Right lobe of liver (tissue), 4 donors: ENCODE data around the gene MIEF1.

ENCODE experiments used
- CTCF ChIP-seq, 4 donors: fragments of 200-600 bp in 3 of 4; fragments of 450-650 bp in 1 of 4; IDR thresholded peaks; one replicate each; pipeline versions ENCODE4 v1.5.1 to v1.8.0; 2016 to 2022; ENCODE audit warnings: antibody characterized with exemption in 4 of 4, mild to moderate bottlenecking in 2 of 4
- POLR2A ChIP-seq: fragments of 450-650 bp; IDR thresholded peaks from one replicate; pipeline ENCODE4 v1.6.1; 2017; ENCODE audit warnings: antibody characterized with exemption, mild to moderate bottlenecking
- donor health status: DM: no; HTN: no; CAD: no.
- donor health status: DM: no; HTN: no; CAD: no.
- donor health status: DM: no; HTN: yes; CAD: no.

DNA sequence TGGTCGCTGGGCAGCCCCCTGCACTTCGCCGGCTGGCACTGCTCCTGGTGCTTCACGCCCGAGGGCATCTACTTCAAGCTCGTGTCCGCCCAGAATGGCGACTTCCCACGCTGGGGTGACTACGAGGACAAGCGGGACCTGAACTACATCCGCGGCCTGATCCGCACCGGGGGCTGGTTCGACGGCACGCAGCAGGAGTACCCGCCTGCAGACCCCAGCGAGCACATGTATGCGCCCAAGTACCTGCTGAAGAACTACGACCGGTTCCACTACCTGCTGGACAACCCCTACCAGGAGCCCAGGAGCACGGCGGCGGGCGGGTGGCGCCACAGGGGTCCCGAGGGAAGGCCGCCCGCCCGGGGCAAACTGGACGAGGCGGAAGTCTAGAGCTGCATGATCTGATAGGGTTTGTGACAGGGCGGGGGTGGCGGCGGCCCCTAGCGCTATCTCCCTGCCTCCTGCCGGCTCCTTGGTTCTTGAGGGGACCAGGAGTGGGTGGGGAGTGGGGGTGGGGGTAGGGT, 13.5 kb upstream of the MIEF1 start:
- TF ChIP-seq CTCF (IDR thresholded peaks at IDR 0.05) (no peak), POLR2A (no peak)
